Glomerular visceral epithelial cell (primary cell): Measurements from ENCODE around the gene FBXL20.
"Not testable (repeated sequence)": the region's sequence is repeated elsewhere in the genome, so short reads cannot be mapped to it uniquely, and the experiment has no call there.

Source experiments
- DNase-seq: peaks from one replicate; pipeline ENCODE4 v3.0.0-alpha.2; 2016; ENCODE audit errors: extremely low spot score

FBXL20 gene

DNA sequence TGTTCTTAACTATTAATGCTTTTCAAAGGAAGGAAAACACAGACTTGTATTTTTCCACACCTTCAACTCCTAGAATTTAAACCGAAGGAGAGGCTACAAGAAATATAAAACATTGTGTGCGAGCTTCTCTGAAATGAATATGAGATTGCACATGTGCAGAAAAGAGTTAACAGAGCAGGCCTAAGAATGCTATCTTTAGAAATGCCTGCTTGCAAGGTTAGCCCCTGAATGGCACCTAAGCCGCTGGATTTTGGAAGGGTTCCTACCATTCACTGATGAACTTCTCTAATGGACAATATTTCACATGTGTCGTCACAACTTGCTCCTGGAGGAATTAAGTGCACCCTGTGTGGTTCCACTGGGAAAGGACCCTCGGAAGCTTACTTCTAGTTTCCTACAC, 69.3 kb downstream of the FBXL20 start:
- DNase-seq: no peak

DNA sequence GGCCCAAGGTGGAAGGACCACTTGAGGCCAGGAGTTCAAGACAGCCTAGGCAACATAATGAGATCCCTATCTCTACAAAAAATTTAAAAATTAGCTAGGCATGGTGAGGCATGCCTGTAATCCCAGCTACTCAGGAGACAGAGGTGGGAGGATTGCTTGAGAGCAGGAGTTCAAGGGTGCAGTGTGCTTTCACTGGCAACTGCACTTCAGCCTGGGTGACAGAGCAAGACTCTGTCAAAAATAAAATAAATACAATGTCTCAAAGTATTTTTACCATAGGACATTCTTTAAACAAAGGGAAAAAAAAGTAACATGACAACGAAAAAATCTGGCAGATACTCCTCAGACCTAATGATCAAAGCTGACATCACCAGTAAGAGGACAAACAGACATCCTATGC, 72.6 kb downstream of the FBXL20 start:
- DNase-seq: no peak

DNA sequence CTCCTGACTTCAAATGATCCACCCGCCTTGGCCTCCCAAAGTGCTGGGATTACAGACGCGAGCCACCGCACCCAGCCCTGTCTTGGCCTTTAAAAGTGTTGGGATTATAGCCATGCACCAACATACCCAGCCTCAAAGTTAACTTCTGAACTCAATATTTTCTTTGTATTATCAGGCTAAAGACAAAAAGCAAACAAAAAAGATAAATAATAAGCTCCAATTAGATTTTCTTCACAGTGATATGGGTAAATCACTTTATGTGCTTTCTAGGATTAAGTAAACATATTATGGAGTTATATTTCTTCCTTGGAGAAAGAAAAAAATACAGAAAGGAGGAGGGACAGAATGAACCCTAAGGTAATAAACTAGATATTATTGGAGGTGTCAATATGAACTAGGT, 74.3 kb downstream of the FBXL20 start:
- no peak for DNase-seq

DNA sequence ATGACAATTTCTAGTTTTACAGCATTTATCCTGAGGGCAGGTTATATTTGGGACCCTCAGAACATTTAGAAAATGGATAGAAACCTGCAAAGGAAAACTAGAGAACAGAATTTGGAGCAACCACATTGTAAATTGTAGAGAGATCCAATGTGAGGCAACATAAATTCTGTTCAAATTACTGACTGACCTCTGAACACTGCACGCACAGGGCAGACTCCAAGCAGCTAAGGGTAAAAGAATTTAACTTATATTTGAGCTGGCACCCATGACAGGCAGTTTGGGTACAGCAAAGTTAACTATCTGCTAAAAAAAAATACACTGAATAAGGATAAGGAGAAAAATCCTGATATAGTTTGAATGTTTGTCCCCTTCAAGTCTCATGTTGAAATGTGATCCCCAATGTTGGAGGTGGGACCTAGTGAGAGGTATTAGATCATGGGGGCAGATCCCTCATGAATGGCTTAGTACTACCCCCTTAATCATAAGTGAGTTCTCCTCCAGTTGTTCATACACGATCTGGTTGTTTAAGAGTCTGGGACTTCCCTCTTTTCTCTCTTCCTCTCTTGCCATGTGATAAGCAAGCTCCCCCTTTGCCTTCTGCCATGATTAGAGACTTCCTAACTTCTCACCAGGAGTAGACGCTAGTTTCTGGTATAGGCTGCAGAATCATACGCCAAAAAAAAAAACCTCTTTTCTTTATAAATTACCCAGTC, 75.7 kb downstream of the FBXL20 start:
- DNase-seq: no peak

DNA sequence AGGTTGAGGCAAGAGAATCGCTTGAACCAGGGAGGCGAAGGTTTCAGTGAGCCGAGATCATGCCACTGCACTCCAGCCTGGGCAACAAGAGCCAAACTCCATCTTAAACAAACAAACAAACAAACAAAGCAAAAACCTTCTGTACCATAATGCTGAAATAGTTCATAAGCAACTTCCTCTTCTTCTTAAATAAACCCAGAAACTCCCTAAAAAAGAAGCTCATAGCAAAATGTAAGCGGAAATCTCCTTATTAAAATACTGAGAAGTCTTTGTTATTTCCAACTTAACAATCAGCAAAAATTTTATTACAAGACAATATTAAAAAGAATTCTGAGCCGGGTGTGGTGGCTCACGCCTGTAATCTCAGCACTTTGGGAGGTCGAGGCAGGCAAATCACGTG, 82.8 kb downstream of the FBXL20 start:
- DNase-seq: no peak

DNA sequence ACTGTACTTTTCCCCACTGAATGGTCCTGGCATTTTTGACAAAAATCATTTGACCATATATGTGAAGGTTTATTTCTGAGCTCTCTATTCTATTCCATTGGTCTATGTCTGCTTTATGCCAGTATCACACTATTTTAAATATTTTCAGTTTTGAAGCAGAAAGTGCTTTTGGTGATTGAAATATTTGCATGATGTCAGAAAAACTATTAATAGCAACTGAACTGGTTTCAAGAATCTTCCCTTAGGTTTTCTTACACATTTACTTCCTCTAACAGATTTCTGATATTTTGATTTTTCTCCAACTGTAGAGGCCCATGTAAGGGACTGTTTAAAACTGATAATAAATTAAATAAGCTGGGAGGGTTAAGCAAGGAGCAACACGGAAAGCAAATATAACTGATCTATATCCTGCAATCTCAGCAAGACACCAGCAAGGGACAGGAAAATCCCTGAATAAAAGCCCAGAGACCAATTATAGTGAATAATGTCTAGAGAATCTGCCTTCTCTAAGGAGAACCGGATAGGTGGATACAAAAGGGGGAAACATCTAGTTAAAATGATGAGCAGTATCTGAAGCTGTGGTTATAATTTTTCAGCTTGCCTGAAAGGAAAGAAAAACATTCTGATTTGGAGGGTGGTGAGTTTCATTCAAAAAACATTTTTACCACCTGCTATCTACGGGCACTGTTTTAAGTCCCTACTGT, 94.8 kb downstream of the FBXL20 start:
- peak; percentile 15 for DNase-seq

DNA sequence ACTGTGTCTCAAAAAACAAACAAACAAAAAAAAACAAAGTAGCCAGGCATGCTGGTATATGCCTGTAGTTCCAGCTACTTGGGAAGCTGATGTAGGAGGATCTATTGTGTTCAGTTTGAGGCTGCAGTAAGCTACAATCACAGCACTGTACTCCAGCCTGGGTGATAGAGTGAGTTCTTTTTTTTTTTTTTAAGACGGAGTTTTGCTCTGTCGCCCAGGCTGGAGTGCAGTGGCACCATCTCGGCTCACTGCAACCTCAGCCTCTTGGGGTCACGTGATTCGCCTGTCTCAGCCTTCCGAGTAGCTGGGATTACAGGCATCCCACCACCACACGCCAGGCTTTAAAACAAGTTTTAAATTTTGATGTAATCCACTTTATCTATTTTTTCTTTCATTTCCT, 95.4 kb downstream of the FBXL20 start:
- no peak for DNase-seq

DNA sequence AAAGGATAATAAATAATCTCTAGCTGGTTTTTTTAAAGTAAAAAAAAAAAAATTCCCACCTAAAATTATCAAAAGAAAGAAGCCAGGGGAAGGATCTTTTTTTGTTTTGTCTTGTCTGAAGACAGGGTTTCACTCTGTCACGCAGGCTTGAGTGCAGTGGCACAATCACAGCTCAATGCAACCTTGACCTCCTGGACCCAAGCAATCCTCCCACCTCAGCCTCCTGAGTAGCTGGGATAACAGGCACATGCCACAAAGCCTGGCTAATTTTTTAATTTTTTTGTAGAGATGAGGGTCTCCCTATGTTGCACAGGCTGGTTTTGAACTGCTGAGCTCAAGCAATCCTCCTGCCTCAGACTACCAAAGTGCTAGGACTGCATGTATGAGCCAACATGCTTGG, 97.2 kb downstream of the FBXL20 start:
- no peak for DNase-seq

DNA sequence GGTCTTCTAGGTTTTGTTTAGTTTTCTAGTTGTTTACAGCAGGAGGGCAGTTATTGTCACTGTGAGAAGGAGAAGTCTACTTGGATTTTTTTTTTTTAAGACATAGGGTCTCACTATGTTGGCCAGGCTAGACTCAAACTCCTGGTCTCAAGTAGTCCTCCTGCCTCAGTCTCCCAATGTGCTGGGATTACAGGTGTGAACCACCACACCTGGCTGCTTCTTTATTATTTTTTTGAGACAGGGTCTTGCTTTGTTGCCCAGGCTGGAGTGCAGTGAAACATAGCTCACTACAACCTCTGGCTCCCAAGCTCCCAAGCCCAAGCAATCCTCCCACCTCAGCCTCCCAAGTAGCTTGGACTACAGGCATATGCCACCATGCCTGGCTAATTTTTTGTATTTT, 107.4 kb downstream of the FBXL20 start:
- DNase-seq: no peak

DNA sequence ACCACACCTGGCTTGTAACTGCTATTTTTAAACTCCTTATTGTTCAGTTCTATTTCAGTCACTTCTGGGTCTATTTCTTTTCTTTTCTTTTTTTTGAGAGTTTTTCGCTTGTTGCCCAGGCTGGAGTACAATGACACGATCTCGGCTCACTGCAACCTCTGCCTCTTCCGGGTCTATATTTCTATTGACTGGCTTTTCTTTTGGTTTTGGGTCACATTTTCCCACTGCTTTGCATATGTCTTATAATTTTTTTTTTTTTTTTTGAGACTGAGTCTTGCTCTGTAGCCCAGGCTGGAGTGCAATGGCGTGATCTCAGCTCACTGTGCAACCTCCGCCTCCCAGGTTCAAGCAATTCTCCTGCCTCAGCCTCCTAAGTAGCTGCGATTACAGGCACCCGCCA, 108.9 kb downstream of the FBXL20 start:
- DNase-seq: not testable (repeated sequence)

DNA sequence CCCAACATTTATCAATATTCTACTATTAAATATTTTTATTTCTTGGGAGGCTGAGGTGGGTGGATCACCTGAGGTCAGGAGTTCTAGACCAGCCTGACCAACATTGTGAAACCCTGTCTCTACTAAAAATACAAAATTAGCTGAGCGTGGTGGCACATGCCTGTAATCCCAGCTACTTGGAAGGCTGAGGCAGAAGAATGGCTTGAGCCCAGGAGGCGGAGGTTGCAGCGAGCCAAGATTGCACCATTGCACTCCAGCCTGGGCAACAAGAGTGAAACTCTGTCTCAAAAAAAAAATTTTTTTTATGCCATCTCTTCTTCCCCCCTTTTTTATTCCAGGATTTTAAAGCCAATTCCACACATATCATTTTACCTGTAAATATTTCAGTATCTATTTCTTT, 114.9 kb downstream of the FBXL20 start:
- not testable (repeated sequence) for DNase-seq

DNA sequence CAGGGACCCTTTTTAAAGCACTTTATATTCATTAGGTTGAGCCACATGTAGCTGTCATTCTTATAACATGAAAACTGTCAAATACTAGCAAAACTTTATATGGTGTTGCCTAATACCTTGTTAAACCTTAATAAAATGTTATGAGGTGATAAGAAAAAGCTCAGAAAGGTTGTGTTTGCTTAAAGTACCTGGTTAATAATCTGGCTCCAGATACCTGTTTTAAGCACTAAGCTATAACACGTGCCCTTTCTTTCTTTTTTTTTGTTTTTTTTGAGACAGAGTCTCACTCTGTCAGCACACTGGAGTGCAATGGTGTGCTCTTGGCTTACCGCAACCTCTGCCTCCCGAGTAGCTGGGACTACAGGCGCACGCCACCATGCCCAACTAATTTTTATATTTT, 116.7 kb downstream of the FBXL20 start:
- no peak for DNase-seq

DNA sequence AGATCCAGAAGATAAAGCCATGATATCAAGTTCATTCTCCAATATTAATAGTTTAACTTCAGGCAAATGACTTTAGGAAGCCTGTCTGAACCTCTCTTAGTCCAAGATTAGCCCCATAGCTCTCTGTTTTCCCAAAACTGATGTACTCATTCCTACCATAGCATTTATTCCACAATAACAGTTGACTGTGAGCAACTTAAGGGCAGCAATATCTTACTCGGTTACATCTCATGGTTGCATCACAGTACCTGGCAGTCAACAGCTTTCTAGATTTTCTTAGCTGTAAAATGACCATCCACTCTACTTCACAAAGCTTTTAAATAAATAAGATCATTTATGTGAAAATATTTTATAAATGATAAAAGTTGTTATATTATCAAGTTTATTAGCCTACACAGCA, 117.5 kb downstream of the FBXL20 start:
- no peak for DNase-seq

DNA sequence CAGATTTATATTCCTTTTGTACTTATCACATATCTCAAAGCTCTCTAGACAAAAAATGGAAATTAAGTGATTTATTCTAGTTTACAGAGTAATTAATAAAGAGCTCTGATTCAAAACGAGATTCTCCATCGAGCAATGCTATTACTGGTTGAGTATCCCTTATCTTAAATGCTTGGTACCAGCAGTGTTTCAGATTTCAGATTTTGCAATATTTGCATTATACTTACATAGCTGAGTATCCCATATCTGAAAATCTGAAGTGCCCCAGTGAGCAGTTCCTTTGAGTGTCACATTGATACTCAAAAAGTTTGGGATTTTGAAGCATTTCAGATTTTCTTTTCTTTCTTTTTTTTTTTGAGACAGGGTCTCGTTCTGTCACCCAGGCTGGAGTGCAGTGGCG, 118.3 kb downstream of the FBXL20 start:
- DNase-seq: no peak

DNA sequence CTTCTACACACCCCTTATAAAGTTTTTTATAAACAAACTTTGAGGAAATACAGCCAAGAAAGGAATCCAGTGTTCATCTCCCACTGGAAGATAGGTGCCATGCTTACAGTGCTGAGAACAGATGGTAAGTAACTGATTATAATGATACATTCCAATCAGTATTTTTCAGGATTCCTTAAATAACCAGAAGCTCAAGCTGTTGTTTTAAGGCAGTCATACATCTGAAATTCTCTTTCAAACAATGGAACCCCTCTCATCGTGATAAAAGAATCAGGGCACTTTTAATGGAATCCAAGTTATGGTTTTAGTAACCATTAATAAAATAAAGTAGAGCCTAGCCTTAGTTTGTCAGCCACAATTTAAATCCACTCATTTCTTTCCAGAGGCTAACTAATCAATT, 119.6 kb downstream of the FBXL20 start:
- no peak for DNase-seq

DNA sequence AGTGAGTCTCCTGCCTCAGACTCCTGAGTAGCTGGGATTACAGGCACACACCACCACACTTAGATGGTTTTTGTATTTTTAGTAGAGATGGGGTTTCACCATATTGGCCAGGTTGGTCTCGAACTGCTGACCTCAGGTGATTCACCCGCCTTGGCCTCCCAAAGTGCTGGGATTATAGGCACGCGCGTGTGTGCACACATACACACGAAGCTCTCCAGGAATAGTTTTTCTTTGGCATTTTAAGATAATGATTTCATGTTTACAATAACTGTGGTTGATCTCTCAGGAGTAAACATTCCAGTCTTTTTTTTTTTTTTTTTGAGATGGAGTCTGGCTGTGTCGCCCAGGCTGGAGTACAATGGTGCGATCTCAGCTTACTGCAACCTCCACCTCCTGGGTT, 123.2 kb downstream of the FBXL20 start:
- not testable (repeated sequence) for DNase-seq

DNA sequence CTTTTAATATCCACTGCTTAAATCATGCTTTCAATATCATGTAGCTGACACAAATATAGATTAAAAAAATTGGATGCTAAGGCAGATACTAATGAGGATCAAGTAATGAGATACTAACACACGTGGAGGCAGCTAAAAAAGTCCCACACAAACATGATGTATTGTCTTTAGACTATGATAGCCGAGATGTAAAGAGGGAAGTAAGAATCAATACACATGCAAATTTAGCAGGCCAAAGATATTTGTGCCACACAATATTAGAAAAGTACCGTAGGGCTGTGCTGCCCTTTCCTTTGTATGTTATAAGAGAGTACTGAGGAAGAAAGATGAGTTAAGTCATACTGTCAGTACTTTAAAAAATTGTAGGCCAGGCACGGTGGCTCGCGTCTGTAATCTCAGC, 124.3 kb downstream of the FBXL20 start:
- no peak for DNase-seq

DNA sequence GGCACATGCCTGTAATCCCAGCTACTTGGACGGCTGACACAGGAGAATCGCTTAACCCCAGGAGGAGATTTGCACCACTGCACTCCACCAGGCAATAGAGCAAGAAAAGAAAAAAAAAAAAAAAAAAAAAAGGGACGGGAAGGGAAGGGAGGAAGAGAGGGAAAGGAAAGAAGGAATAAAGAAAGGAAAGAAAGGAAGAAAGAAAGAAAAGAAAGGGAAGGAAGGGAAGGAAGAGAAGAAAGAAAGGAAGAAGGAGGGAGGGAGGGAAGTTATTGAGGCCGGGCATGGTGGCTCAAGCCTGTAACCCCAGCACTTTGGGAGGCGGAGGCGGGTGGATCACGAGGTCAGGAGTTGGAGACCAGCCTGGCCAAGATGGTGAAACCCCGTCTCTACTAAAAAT, 125.3 kb downstream of the FBXL20 start:
- DNase-seq: no peak

DNA sequence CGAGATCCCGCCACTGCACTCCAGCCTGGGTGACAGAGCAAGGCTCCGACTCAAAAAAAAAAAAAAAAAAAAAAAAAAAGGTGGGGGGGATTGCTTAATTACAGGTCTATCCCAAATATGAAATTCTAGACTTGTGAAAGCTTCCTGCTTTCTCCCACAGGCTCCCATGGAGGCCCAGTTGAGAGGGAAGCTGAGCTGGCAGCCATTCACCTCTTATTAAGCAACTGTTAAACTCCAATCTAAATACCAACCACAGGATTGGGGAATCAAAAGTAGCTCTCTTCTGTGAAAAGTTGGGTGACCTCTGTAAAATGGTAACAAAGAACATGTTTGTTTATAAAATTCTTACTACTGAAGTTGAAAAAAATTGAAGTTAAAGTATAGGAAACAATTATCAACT, 129.9 kb downstream of the FBXL20 start:
- DNase-seq: no peak

DNA sequence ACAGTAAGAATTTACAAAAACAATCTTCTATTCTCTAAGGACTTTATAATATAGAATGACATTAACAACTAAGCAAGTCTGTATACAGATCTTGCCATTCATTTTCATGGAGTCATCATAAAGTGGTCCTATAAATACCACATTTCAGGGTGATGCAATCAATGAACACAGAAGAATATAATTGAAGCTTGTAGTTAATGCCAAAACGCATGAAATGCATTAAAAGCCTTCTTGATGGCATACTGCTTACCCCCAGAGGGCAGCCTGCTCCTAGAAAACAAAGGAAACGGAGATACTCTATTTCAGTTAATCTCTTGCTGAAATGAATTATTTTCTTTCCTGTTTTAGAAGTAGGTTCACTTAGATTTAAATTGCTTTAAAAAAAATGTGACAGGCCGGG, 130.5 kb downstream of the FBXL20 start:
- peak; percentile 37 for DNase-seq

DNA sequence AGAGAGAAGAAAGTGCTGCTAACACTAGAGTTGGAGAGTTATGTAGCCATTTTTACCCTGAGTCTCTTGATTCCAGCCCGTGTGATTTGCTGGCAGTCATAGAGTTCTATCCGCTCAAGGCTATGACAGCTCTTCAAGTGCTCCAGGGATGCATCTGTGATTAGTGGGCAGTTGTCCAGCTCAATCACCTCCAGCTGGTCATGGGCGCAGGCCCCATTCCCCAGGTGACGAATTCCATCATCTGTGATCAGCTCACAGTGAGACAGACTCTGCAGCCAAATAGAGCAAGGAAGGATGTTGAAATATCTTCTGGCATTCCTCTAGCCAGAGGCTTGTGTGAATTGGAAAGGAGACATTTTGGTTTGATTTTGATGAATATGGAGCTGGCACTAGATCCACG, 137.3 kb downstream of the FBXL20 start:
- no peak for DNase-seq

DNA sequence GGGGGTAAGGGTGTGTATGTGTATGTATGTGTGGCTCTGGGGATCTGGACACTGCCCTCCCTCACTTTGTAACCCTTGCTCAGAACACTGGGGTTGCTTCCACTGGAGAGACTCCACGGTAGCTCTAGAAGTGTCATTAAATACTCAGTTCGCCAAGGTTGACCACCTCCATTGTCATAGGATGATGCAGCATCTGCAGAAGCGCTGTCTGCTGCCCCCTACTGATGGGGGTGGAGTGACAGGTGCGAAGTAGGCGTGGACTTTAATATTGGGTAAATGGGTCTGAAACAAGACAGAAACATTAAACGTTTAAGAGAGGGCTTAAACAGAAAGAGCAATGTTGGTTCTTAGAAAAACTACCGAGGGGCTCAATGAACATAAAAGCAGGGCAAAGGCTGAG, 140.1 kb downstream of the FBXL20 start:
- no peak for DNase-seq

DNA sequence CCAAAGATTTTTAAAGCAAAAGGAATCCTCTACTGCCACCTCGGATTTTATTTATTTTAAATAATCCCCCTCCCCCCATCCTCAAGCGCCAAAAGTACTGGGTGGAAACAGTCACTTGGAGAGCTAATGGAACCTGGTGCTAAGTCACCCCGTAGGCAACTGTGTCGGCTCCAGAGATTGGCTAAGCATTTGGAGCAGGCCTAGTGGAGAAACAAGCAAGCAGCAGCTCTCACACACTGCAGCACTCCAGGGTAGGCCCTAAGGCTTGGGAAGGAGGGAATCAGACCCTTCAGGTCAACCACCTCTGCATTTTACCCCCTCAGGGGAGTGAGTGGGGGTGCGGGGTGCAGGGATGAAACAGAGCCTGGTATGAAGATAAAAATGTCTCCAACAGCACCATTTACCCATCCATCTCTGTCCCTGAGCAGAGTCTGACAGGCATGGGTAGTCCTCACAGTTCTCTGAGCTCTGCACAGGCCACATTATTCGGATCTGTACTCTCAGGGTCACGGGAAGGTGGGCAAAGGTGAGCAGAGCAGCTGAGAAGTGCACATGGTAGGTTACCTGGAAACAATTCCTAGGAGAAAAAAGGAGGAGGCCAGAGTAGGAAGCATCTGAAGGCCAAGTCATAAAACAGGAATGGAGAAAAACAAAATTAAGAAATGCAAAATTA, 148.5 kb downstream of the FBXL20 start:
- DNase-seq: no peak
